ENCODE results near the gene SRP14. TPM values are rescaled to one million over a fixed set of nuclear protein-coding genes. Genes with fewer than 3 reads are reported as not detected.

SRP14 gene
- total RNA-seq, 1 donor from 2014 or later, result 309 TPM

DNA sequence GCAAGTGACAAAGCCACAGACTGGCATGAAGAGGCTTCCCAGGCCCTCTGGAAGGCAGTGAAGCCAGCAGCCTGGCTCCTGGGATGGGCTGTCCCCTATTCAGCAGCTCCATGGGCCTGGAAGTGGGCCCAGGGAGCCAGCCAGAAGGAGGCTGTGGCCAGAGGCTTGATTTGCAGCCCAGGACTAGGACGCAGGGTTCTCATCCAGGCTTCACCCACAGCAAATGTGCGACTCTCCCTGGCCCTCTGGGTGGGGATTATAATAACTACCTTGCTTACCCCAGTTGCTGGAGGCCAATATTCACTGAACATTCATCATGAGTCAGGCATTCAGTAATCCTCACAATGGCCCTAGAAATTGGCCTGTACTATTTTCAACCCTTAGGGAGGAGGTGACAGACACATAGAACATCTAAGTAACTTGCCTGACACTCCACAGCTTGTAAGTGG lies 24.6 kb upstream of the SRP14 start:
- H3K36me3 ChIP-seq (ENCODE audit: control insufficient read depth, insufficient read depth, low read length), result no peaks in the 10 kb centered on the region
- TF ChIP-seq, protein P1, sequence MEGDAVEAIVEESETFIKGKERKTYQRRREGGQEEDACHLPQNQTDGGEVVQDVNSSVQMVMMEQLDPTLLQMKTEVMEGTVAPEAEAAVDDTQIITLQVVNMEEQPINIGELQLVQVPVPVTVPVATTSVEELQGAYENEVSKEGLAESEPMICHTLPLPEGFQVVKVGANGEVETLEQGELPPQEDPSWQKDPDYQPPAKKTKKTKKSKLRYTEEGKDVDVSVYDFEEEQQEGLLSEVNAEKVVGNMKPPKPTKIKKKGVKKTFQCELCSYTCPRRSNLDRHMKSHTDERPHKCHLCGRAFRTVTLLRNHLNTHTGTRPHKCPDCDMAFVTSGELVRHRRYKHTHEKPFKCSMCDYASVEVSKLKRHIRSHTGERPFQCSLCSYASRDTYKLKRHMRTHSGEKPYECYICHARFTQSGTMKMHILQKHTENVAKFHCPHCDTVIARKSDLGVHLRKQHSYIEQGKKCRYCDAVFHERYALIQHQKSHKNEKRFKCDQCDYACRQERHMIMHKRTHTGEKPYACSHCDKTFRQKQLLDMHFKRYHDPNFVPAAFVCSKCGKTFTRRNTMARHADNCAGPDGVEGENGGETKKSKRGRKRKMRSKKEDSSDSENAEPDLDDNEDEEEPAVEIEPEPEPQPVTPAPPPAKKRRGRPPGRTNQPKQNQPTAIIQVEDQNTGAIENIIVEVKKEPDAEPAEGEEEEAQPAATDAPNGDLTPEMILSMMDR (IDR thresholded peaks at IDR 0.05; ENCODE audit: insufficient read depth, low read length, poor library complexity, severe bottlenecking), result no peak
- no peak overlapping the region for H3K4me3 ChIP-seq (ENCODE audit: low read depth, low read length)
- DNase-seq (ENCODE audit: low read depth), result peak; percentile 49
- no peaks in the 10 kb centered on the region for H3K27me3 ChIP-seq (ENCODE audit: control insufficient read depth, insufficient read depth, low read length)

DNA sequence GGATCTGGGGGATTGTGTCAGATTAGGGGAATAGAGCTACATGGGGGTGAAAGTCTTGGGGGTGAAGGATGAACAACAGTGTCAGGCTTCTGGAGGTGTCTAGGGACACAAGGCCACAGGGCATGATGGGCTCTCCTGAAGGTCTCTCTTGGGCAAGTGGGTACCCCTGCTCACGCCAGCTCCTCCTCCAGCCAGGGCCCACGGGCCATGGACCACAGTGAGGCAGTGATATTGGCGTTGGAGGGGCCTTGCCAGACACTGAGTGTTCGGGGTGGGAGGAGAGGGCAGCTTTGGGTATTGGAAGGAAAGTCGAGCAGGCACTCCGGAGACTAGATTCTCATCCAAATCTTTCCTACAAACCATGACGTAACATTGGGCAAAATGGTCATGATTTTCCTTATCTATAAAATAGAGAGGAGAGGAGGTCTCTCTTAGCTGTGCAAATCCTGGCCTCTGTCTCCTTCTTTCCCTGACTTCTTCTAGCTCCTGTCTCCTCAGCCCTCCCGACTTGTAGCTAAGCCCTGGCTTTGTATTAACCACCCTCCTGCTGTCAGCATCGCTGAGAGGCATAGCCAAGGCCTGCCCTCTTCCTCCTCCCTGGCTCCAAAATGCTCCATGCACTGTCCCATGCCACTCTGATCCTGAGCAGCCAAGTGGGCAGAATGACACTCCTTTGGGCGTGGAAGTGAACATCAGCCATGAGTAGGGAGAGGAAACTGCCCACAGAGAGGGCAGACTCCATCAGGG lies 24.0 kb upstream of the SRP14 start:
- no peaks in the 10 kb centered on the region for H3K27me3 ChIP-seq (ENCODE audit: control insufficient read depth, insufficient read depth, low read length)
- DNase-seq (ENCODE audit: low read depth), result no peak
- TF ChIP-seq, protein P1 (IDR thresholded peaks at IDR 0.05; ENCODE audit: insufficient read depth, low read length, poor library complexity, severe bottlenecking), result no peak
- no peak overlapping the region for H3K4me3 ChIP-seq (ENCODE audit: low read depth, low read length)
- no peaks in the 10 kb centered on the region for H3K36me3 ChIP-seq (ENCODE audit: control insufficient read depth, insufficient read depth, low read length)

DNA sequence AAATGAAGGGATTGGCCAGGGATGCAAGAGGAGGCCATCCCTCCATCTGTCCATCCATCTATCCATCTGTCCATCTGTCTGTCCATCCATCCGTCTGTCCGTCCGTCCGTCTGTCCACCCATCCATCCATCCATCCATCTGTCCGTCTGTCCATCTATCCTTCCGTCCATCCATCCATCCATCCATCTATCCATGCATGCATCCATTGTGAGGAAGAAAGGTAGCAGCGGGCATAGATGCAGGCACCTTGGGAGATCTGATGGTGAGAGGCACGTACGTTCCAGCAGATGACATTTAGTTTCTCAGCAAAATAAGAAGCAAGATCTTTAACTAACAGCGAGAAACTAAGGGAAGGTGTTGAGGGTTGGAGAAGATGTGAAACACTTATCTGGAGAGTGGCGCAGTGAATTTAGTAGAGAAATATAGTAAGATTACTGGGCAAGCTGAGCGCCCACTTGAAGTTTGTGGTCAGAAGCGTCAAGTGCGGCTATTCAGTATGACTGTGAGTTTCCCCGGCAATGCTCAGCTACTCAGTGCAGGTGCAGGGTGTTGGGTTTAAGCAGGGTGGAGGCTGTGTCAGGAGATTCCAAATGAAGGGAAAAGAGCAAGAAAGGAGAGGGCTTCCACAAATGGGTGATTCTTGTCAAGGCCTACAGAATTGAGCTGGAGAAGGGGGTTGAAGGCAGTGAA lies 22.4 kb upstream of the SRP14 start:
- H3K36me3 ChIP-seq (ENCODE audit: control insufficient read depth, insufficient read depth, low read length), result no peaks in the 10 kb centered on the region
- no peaks in the 10 kb centered on the region for H3K27me3 ChIP-seq (ENCODE audit: control insufficient read depth, insufficient read depth, low read length)
- no peak overlapping the region for H3K4me3 ChIP-seq (ENCODE audit: low read depth, low read length)
- TF ChIP-seq, protein P1 (IDR thresholded peaks at IDR 0.05; ENCODE audit: insufficient read depth, low read length, poor library complexity, severe bottlenecking), result no peak
- DNase-seq (ENCODE audit: low read depth), result no peak

DNA sequence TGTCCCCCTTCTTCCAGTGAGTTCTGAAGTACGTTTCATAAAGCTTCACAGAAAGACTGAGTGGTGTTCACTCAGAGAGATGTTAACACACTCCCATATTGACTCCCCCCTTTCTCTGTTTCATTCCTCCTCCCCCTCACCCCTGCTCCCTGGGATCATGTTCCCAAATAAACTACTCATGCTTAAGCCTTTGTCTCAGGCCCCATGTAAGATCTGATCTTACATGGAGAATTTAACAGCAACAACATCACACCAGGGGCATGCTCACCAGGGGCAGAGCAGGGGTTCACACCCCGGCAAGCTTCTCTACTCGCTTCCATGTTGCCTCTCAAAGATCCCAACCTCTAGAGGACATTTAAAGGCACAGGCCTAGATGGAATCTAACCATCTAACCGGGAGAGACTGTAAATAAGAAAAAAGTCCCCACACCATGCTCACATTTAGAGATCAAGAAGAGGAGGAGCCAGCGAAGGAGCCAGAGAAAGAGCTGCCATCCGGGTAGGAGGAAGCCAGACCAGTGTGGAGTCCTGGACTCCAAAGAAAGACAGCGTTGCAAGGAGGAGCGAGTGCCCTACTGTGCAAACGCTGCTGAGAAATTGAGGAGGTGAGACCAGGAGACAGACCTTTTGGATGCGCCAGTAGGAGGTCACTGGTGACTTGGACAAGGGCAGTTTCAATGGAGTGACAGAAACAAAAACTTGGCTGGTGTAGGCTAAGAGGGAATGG lies 21.4 kb upstream of the SRP14 start:
- H3K27me3 ChIP-seq (ENCODE audit: control insufficient read depth, insufficient read depth, low read length), result no peaks in the 10 kb centered on the region
- TF ChIP-seq, protein P1 (IDR thresholded peaks at IDR 0.05; ENCODE audit: insufficient read depth, low read length, poor library complexity, severe bottlenecking), result no peak
- no peak overlapping the region for H3K4me3 ChIP-seq (ENCODE audit: low read depth, low read length)
- no peak for DNase-seq (ENCODE audit: low read depth)
- no peaks in the 10 kb centered on the region for H3K36me3 ChIP-seq (ENCODE audit: control insufficient read depth, insufficient read depth, low read length)

DNA sequence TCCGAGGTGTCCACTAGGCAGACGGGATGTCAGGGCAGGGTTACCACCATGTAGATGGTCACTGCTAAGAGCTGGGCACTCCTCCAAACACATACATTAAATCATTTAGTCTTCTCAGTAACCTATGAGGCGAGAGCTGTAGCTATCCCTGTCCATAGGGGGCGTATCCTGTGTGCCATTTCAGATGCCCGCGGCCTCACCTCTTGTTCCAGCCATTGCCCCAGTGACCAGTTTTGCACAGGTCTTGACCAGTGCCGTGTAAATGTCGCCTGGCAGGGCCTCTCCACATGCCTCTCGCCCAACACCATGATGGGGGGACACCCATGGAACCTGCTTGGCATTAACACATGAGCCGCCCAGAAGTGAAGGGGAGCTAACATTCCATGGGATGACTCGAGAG lies 20.8 kb upstream of the SRP14 start:
- no peaks in the 10 kb centered on the region for H3K27me3 ChIP-seq (ENCODE audit: control insufficient read depth, insufficient read depth, low read length)
- H3K36me3 ChIP-seq (ENCODE audit: control insufficient read depth, insufficient read depth, low read length), result no peaks in the 10 kb centered on the region
- no peak overlapping the region for H3K4me3 ChIP-seq (ENCODE audit: low read depth, low read length)
- no peak for DNase-seq (ENCODE audit: low read depth)
- TF ChIP-seq, protein P1 (IDR thresholded peaks at IDR 0.05; ENCODE audit: insufficient read depth, low read length, poor library complexity, severe bottlenecking), result no peak

Measured in kidney epithelial cell (primary cell).